Hepatocyte (in vitro differentiated cells): Measurements from ENCODE around the gene SRSF7. TPM values are rescaled to one million over a fixed set of nuclear protein-coding genes. Genes with fewer than 3 reads are reported as not detected.
"Not testable (repeated sequence)": the region's sequence is repeated elsewhere in the genome, so short reads cannot be mapped to it uniquely, and the experiment has no call there.

Experiments
- DNase-seq: peaks from one replicate; pipeline ENCODE4 v3.0.0-alpha.2; 2016; ENCODE audit warnings: low spot score
- H2AFZ ChIP-seq: fragments of 200-600 bp; sonication (generic); 2 replicates; pipeline ENCODE4 v1.6.0; 2016; ENCODE audit warnings: antibody characterized with exemption, mild to moderate bottlenecking
- H3K27ac ChIP-seq: fragments of 200-600 bp; sonication (generic); 2 replicates; pipeline ENCODE4 v1.5.1; 2016; ENCODE audit warnings: mild to moderate bottlenecking
- H3K27me3 ChIP-seq: fragments of 200-600 bp; sonication (generic); 2 replicates; pipeline ENCODE4 v1.6.1; 2016
- H3K36me3 ChIP-seq: fragments of 200-600 bp; sonication (generic); replicated peaks from 2 replicates; pipeline ENCODE4 v1.5.1; 2016; ENCODE audit warnings: low read depth; ENCODE audit not compliant: insufficient read depth
- H3K4me1 ChIP-seq: fragments of 200-600 bp; sonication (generic); 2 replicates; pipeline ENCODE4 v1.5.1; 2016; ENCODE audit warnings: mild to moderate bottlenecking, moderate library complexity; ENCODE audit not compliant: insufficient read depth
- H3K4me2 ChIP-seq: fragments of 200-600 bp; sonication (generic); 2 replicates; pipeline ENCODE4 v1.6.0; 2016
- H3K4me3 ChIP-seq: fragments of 200-600 bp; sonication (generic); 2 replicates; pipeline ENCODE4 v1.5.1; 2016; ENCODE audit warnings: mild to moderate bottlenecking
- H3K79me2 ChIP-seq: fragments of 200-600 bp; sonication (generic); 2 replicates; pipeline ENCODE4 v1.6.0; 2017; ENCODE audit warnings: mild to moderate bottlenecking
- H3K9me2 ChIP-seq: fragments of 200-600 bp; sonication (generic); replicated peaks from 2 replicates; pipeline ENCODE4 v1.6.0; 2017; ENCODE audit warnings: mild to moderate bottlenecking; ENCODE audit not compliant: insufficient read depth
- H3K9me3 ChIP-seq: fragments of 200-600 bp; sonication (generic); 2 replicates; pipeline ENCODE4 v1.5.1; 2016; ENCODE audit warnings: low read depth, mild to moderate bottlenecking
- H4K20me1 ChIP-seq: fragments of 200-600 bp; sonication (generic); 2 replicates; pipeline ENCODE4 v1.6.0; 2016; ENCODE audit warnings: mild to moderate bottlenecking; ENCODE audit not compliant: insufficient read depth, poor library complexity, severe bottlenecking
- CTCF ChIP-seq: fragments of 200-600 bp; sonication (generic); IDR thresholded peaks from 2 replicates; pipeline ENCODE4 v1.5.1; 2016; ENCODE audit warnings: antibody characterized with exemption, mild to moderate bottlenecking; ENCODE audit not compliant: poor library complexity
- EZH2 ChIP-seq: fragments of 200-600 bp; sonication (generic); IDR thresholded peaks from 2 replicates; pipeline ENCODE4 v1.6.1; 2016; ENCODE audit warnings: antibody characterized with exemption, mild to moderate bottlenecking, borderline replicate concordance
- EZH2phosphoT487 ChIP-seq: fragments of 200-600 bp; sonication (generic); IDR thresholded peaks from one replicate; pipeline ENCODE4 v1.6.1; 2018; ENCODE audit warnings: antibody characterized with exemption, mild to moderate bottlenecking, low read depth, moderate library complexity; ENCODE audit not compliant: unreplicated experiment, severe bottlenecking
- WGBS: methylation state at CpG from one replicate; pipeline ENCODE4 v1.1.6; 2016; ENCODE audit warnings: low lambda C conversion rate; ENCODE audit errors: missing lambda C conversion rate; 5-methylcytosine and 5-hydroxymethylcytosine counted together
- polyA plus RNA-seq: library from polyadenylated mRNA; unstranded; fragments of >200 nt; fragmentation: Nextera tagmentation; extraction: Ambion mirVana; gene quantifications from 2 replicates; pipeline ENCODE4 v1.2.1, GENCODE V29; 2016
- total RNA-seq: library from RNA; depleted of rRNA; stranded (reverse); fragments of >200 nt; gene quantifications from 2 replicates; pipeline ENCODE4 v1.2.3, GENCODE V29; 2014

Gene SRSF7
- total and polyA plus RNA-seq, 2 experiments from 2014 or later, result 113 to 147 TPM

GRCh38 chr2:38719706-38720105 is 31.5 kb downstream of the SRSF7 start:
- 89% methylated on average over 12 of the region's 12 CpGs for WGBS
- Histone ChIP-seq H3K9me3 (no peaks in the 10 kb centered on the region), H3K9me2 (no peaks in the 10 kb centered on the region), H3K27ac (peak overlapping the region; percentile 71), H3K4me1 (peaks cover 7% of the 10 kb centered on the region), H3K4me2 (no peak overlapping the region), H3K27me3 (no peaks in the 10 kb centered on the region), H3K36me3 (no peaks in the 10 kb centered on the region), H3K79me2 (no peaks in the 10 kb centered on the region), H4K20me1 (no peaks in the 10 kb centered on the region), H3K4me3 (no peak overlapping the region), H2AFZ (no peak overlapping the region)
- no peak for DNase-seq
- TF ChIP-seq EZH2phosphoT487 (no peak), CTCF (no peak), EZH2 (no peak)

GRCh38 chr2:38718601-38719000 is 32.6 kb downstream of the SRSF7 start:
- Histone ChIP-seq H3K9me3 (no peaks in the 10 kb centered on the region), H3K4me1 (peaks cover 7% of the 10 kb centered on the region), H3K27ac (no peak overlapping the region), H2AFZ (no peak overlapping the region), H4K20me1 (no peaks in the 10 kb centered on the region), H3K79me2 (no peaks in the 10 kb centered on the region), H3K36me3 (no peaks in the 10 kb centered on the region), H3K27me3 (no peaks in the 10 kb centered on the region), H3K4me2 (no peak overlapping the region), H3K9me2 (no peaks in the 10 kb centered on the region), H3K4me3 (no peak overlapping the region)
- TF ChIP-seq EZH2phosphoT487, result no peak
- TF ChIP-seq CTCF, result no peak
- TF ChIP-seq EZH2, result no peak
- DNase-seq, result no peak
- WGBS, result 95% methylated on average over 4 of the region's 4 CpGs

GRCh38 chr2:38716185-38716584 is 35.0 kb downstream of the SRSF7 start:
- Histone ChIP-seq H3K79me2 (no peaks in the 10 kb centered on the region), H3K27me3 (no peaks in the 10 kb centered on the region), H4K20me1 (no peaks in the 10 kb centered on the region), H3K27ac (peak overlapping the region; percentile 66), H3K36me3 (no peaks in the 10 kb centered on the region), H3K4me1 (peaks cover 7% of the 10 kb centered on the region), H3K9me2 (no peaks in the 10 kb centered on the region), H3K4me3 (no peak overlapping the region), H2AFZ (no peak overlapping the region), H3K9me3 (no peaks in the 10 kb centered on the region), H3K4me2 (no peak overlapping the region)
- DNase-seq, result no peak
- 82% methylated on average over 6 of the region's 6 CpGs for WGBS
- TF ChIP-seq EZH2phosphoT487 (no peak), CTCF (no peak), EZH2 (no peak)

DNA sequence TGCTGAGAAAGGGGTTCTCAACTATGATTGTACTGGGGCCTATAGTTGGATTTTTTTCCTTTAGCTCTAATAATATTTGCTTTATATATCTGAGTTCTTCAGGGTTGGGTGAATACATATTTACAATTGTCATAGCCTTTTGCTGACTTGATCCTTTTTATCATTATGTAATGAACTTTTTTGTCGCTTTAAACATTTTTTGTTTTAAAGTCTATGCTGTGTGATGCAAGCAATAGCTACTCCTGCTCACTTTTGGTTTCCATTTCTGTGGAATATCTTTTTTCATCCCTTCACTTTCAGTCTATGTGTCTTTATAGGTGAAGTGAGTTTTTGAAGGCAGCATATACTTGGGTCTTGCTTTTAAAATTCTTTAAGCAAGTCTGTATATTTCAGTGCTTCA is 36.2 kb downstream of the SRSF7 start:
- not testable (repeated sequence) for H3K4me1 ChIP-seq, H3K27ac ChIP-seq
- WGBS, result 73% methylated on average over 1 of the region's 1 CpG

More for the DNA sequence above, 36.2 kb downstream of the SRSF7 start:
- H3K9me2 ChIP-seq, DNase-seq, H3K9me3 ChIP-seq, H3K4me3 ChIP-seq, H2AFZ ChIP-seq, H3K27me3 ChIP-seq, H3K36me3 ChIP-seq, H3K4me2 ChIP-seq, H4K20me1 ChIP-seq, H3K79me2 ChIP-seq: not testable (repeated sequence)
